Caco-2 (cell line): ENCODE data around the gene GALNTL6. TPM values are rescaled to one million over a fixed set of nuclear protein-coding genes. Genes with fewer than 3 reads are reported as not detected.

Experiments
- BruUV-seq: library from RNA; stranded (reverse); fragments of 400-500 nt; replicated peaks from 2 replicates; lab custom pipeline; 2021; lab: Mats Ljungman, UMichigan
- CTCF ChIA-PET: fragments of 300-600 bp; sonication (Branson Sonifier 250); formaldehyde crosslinking; loops from one replicate; lab custom pipeline; 2022; ENCODE audit warnings: antibody characterized with exemption; lab: Charles Lee
- POLR2A ChIA-PET: fragments of 300-600 bp; sonication (Branson Sonifier 250); formaldehyde crosslinking; loops from one replicate; lab custom pipeline; 2022; ENCODE audit warnings: antibody characterized with exemption; lab: Charles Lee
- DNase-seq, 2 experiments: peaks; one replicate each; pipeline versions ENCODE4 v3.0.0 to v3.0.0-alpha.2; 2020 to 2022
- H3K27me3 ChIP-seq: replicated peaks from 2 replicates; pipeline ENCODE4 v1.6.0; 2011; ENCODE audit warnings: low read length; ENCODE audit not compliant: control insufficient read depth, insufficient read depth
- H3K36me3 ChIP-seq: 2 replicates; pipeline ENCODE4 v1.5.1; 2011; ENCODE audit warnings: low read length; ENCODE audit not compliant: control insufficient read depth, insufficient read depth
- H3K4me1 ChIP-seq: fragments of 250-450 bp; sonication (Bioruptor Pico); 2 replicates; pipeline ENCODE4 v1.5.1; 2020; ENCODE audit warnings: mild to moderate bottlenecking
- H3K4me3 ChIP-seq: 2 replicates; pipeline ENCODE4 v1.5.1; 2011; ENCODE audit warnings: low read depth, mild to moderate bottlenecking, control low read depth, low read length
- H3K9me3 ChIP-seq: fragments of 250-450 bp; sonication (Bioruptor Pico); 2 replicates; pipeline ENCODE4 v1.5.1; 2020; ENCODE audit warnings: mild to moderate bottlenecking, moderate library complexity
- H3K27ac Mint-ChIP-seq: one replicate; pipeline ENCODE4 v1.8.0; 2022; ENCODE audit warnings: mixed read lengths; ENCODE audit not compliant: unreplicated experiment
- H3K27me3 Mint-ChIP-seq: one replicate; pipeline ENCODE4 v1.8.0; 2022; ENCODE audit warnings: mixed read lengths; ENCODE audit not compliant: insufficient read depth, unreplicated experiment
- H3K36me3 Mint-ChIP-seq: one replicate; pipeline ENCODE4 v1.8.0; 2022; ENCODE audit warnings: mild to moderate bottlenecking, mixed read lengths; ENCODE audit not compliant: insufficient read depth, unreplicated experiment
- H3K4me1 Mint-ChIP-seq: one replicate; pipeline ENCODE4 v1.8.0; 2022; ENCODE audit warnings: low read depth, mixed read lengths; ENCODE audit not compliant: unreplicated experiment
- H3K4me3 Mint-ChIP-seq: one replicate; pipeline ENCODE4 v1.8.0; 2022; ENCODE audit warnings: mild to moderate bottlenecking, moderate library complexity, mixed read lengths; ENCODE audit not compliant: unreplicated experiment
- H3K9me3 Mint-ChIP-seq: one replicate; pipeline ENCODE4 v1.8.0; 2022; ENCODE audit warnings: mixed read lengths; ENCODE audit not compliant: unreplicated experiment
- intact Hi-C: fragments of 100-400 bp; cut with micrococcal nuclease; formaldehyde crosslinking; loops from one replicate; pipeline ENCODE4 v1.10.0; 2022; ENCODE audit not compliant: unreplicated experiment
- total RNA-seq: library from RNA; stranded (reverse); gene quantifications from 2 replicates; pipeline ENCODE4 v1.2.3, GENCODE V29; 2022
- TF ChIP-seq, protein P1 (sequence below), 2 experiments: fragments of 200-600 bp in 1 of 2; IDR thresholded peaks; 1 replicate in 1 of 2; 2 replicates in 1 of 2; pipeline versions ENCODE4 v1.5.1 to v1.8.0; 2011 to 2022; ENCODE audit warnings: antibody characterized with exemption in 1 of 2, control low read depth in 1 of 2, inconsistent platforms in 1 of 2, low read depth in 1 of 2, low read length in 1 of 2, mild to moderate bottlenecking in 1 of 2, moderate library complexity in 1 of 2; ENCODE audit not compliant: insufficient read depth in 1 of 2, severe bottlenecking in 1 of 2, unreplicated experiment in 1 of 2

Gene GALNTL6
- total RNA-seq, 1 experiment from 2014 or later = not detected

DNA sequence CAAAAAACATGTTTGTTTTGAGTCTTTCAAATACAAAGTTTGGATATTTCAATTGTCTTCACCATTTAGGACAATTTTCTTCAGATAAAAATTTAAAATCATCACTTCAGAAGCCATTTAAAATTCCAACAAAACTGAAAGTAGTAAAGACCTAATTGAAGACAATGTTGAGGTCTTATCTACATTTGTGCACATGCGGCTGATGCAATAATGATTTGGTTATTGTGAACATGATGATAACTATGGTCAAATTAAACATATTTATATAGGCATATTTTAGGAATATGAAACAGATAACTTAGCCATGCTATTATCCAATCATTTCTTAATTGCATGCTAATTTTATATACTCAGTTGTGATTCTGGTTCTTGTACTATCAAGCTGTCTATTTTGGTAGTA is 407.5 kb downstream of the GALNTL6 start:
- TF ChIP-seq, protein P1, sequence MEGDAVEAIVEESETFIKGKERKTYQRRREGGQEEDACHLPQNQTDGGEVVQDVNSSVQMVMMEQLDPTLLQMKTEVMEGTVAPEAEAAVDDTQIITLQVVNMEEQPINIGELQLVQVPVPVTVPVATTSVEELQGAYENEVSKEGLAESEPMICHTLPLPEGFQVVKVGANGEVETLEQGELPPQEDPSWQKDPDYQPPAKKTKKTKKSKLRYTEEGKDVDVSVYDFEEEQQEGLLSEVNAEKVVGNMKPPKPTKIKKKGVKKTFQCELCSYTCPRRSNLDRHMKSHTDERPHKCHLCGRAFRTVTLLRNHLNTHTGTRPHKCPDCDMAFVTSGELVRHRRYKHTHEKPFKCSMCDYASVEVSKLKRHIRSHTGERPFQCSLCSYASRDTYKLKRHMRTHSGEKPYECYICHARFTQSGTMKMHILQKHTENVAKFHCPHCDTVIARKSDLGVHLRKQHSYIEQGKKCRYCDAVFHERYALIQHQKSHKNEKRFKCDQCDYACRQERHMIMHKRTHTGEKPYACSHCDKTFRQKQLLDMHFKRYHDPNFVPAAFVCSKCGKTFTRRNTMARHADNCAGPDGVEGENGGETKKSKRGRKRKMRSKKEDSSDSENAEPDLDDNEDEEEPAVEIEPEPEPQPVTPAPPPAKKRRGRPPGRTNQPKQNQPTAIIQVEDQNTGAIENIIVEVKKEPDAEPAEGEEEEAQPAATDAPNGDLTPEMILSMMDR (IDR thresholded peaks at IDR 0.05; ENCODE audit: insufficient read depth in 1 of 2, low read depth in 1 of 2, low read length in 1 of 2, severe bottlenecking in 1 of 2, unreplicated experiment in 1 of 2) = no peak
- Histone ChIP-seq H3K36me3 (no peaks in the 10 kb centered on the region), H3K27me3 (no peaks in the 10 kb centered on the region), H3K9me3 (no peaks in the 10 kb centered on the region), H3K4me3 (no peak overlapping the region), H3K4me1 (no peaks in the 10 kb centered on the region)
- Mint-ChIP-seq H3K9me3 (no peaks in the 10 kb centered on the region), H3K27me3 (no peaks in the 10 kb centered on the region), H3K36me3 (no peaks in the 10 kb centered on the region), H3K27ac (no peak overlapping the region), H3K4me3 (no peak overlapping the region), H3K4me1 (no peaks in the 10 kb centered on the region)
- BruUV-seq = no TSS peak
- CTCF ChIA-PET = no interaction called here
- POLR2A ChIA-PET = no interaction called here
- intact Hi-C loops = no loop called here
- DNase-seq = no peak

DNA sequence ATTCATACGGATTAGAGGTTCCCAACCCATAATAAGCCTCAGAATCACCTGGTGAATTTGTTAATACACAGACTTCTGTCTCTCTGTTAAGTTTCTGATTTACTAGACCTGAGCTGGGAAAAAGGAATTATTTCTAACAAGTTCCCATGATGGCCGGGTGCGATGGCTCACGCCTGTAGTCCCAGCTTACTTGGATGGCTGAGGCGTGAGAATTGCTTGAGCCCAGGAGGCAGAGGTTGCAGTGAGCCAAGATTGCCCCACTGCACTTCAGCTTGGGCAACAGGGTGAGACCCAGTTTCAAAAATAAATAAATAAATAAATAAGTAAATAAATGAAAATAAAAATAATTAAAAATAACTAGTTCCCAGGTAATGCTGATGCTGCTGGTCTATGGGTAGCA is 412.3 kb downstream of the GALNTL6 start:
- POLR2A ChIA-PET = no interaction called here
- CTCF ChIA-PET = no interaction called here

DNA sequence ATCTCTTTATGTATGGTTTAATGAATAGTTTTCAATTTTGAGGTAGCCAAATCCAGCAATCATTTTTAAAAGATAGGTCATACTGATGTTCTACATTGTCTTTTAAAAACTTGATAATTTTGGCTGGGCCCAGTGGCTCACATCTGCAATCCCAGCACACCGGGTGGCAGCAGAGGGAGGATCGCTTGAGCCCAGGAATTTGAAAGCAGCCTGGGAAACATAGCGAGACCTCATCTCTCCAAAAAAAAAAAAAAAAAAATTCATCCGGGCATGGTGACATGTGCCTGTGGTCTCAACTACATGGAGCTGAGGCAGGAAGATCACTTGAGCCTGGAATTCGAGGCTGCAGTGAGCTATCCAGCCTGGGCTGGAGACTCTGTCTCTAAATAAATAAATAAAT is 419.8 kb downstream of the GALNTL6 start:
- Mint-ChIP-seq H3K27me3 (no peaks in the 10 kb centered on the region), H3K36me3 (no peaks in the 10 kb centered on the region), H3K4me3 (no peak overlapping the region), H3K4me1 (no peaks in the 10 kb centered on the region), H3K9me3 (no peaks in the 10 kb centered on the region), H3K27ac (no peak overlapping the region)
- no peak overlapping the region for H3K4me3 ChIP-seq
- H3K4me1 ChIP-seq = no peaks in the 10 kb centered on the region
- intact Hi-C loops = loop anchor here (2.0 kb wide), 1 partner anchor 598 kb away; no protein-coding TSS in a partner anchor
- no TSS peak for BruUV-seq
- DNase-seq = peak in 1 of 2 experiments; percentile 5
- CTCF ChIA-PET = no interaction called here
- POLR2A ChIA-PET = no interaction called here
- TF ChIP-seq, protein P1 (IDR thresholded peaks at IDR 0.05; ENCODE audit: insufficient read depth in 1 of 2, low read depth in 1 of 2, low read length in 1 of 2, severe bottlenecking in 1 of 2, unreplicated experiment in 1 of 2) = peak in 1 of 2 experiments; percentile 14
- no peaks in the 10 kb centered on the region for H3K27me3 ChIP-seq
- H3K36me3 ChIP-seq = no peaks in the 10 kb centered on the region
- H3K9me3 ChIP-seq = no peaks in the 10 kb centered on the region

More for the DNA sequence above, 412.3 kb downstream of the GALNTL6 start:
- Mint-ChIP-seq H3K27me3 (no peaks in the 10 kb centered on the region), H3K36me3 (no peaks in the 10 kb centered on the region), H3K4me3 (no peak overlapping the region), H3K9me3 (no peaks in the 10 kb centered on the region), H3K4me1 (no peaks in the 10 kb centered on the region), H3K27ac (no peak overlapping the region)
- intact Hi-C loops = no loop called here
- no TSS peak for BruUV-seq
- DNase-seq = no peak
- H3K4me1 ChIP-seq = no peaks in the 10 kb centered on the region
- no peaks in the 10 kb centered on the region for H3K27me3 ChIP-seq
- no peaks in the 10 kb centered on the region for H3K36me3 ChIP-seq
- no peaks in the 10 kb centered on the region for H3K9me3 ChIP-seq
- TF ChIP-seq, protein P1 (IDR thresholded peaks at IDR 0.05; ENCODE audit: insufficient read depth in 1 of 2, low read depth in 1 of 2, low read length in 1 of 2, severe bottlenecking in 1 of 2, unreplicated experiment in 1 of 2) = no peak
- no peak overlapping the region for H3K4me3 ChIP-seq
